Prostate gland (tissue), 2 donors: ENCODE measurements around the gene PDZD4. TPM values are rescaled to one million over a fixed set of nuclear protein-coding genes. Genes with fewer than 3 reads are reported as not detected.

Experiments used
- DNase-seq: peaks from one replicate; pipeline ENCODE4 v3.0.0-alpha.2; 2019; ENCODE audit warnings: low spot score
- H3K27ac ChIP-seq, 2 donors: fragments of 200-600 bp; sonication (generic); 2 replicates each; pipeline ENCODE4 v1.5.1; 2017 to 2019
- H3K27me3 ChIP-seq: fragments of 200-600 bp; sonication (generic); replicated peaks from 2 replicates; pipeline ENCODE4 v1.5.1; 2019; ENCODE audit not compliant: insufficient read depth
- H3K36me3 ChIP-seq, 2 donors: fragments of 200-600 bp; sonication (generic); 1 replicate in 1 of 2; 2 replicates in 1 of 2; pipeline versions ENCODE4 v1.5.1 to v1.8.1; 2017 to 2019
- H3K4me1 ChIP-seq: fragments of 200-600 bp; sonication (generic); replicated peaks from 2 replicates; pipeline ENCODE4 v1.5.1; 2019
- H3K4me3 ChIP-seq, 2 donors: fragments of 200-600 bp; sonication (generic); 2 replicates each; pipeline ENCODE4 v1.5.1; 2017 to 2019
- H3K9me3 ChIP-seq: fragments of 200-600 bp; sonication (generic); 2 replicates; pipeline ENCODE4 v1.5.1; 2017
- CTCF ChIP-seq, 4 experiments: fragments of 200-600 bp in 2 of 4; fragments of 450-650 bp in 2 of 4; sonication (generic) in 2 of 4; IDR thresholded peaks; 1 replicate in 3 of 4; 2 replicates in 1 of 4; pipeline ENCODE4 v1.5.1; 2016 to 2019; ENCODE audit warnings: antibody characterized with exemption in 4 of 4, mild to moderate bottlenecking in 2 of 4, moderate library complexity in 2 of 4
- POLR2A ChIP-seq: fragments of 450-650 bp; IDR thresholded peaks from one replicate; pipeline ENCODE4 v1.6.1; 2016; ENCODE audit warnings: antibody characterized with exemption, mild to moderate bottlenecking
- POLR2AphosphoS5 ChIP-seq: sonication (generic); formaldehyde crosslinking; IDR thresholded peaks from one replicate; pipeline ENCODE4 v1.6.1; 2017; ENCODE audit warnings: antibody characterized with exemption
- WGBS: methylation state at CpG from one replicate; pipeline ENCODE4 v1.1.5; 2018; 5-methylcytosine and 5-hydroxymethylcytosine counted together
- intact Hi-C: fragments of 100-400 bp; cut with DNase I; formaldehyde crosslinking; loops from one replicate; pipeline ENCODE4 v1.14.2; 2022
- total RNA-seq, 2 donors: library from RNA; depleted of rRNA; stranded (reverse); fragments of >200 nt; gene quantifications; one replicate each; pipeline ENCODE4 v1.1.0, GENCODE V29; 2016

PDZD4 gene
- total RNA-seq, 2 donors from 2014 or later = 7.2 to 16.8 TPM

- TF ChIP-seq CTCF (IDR thresholded peaks at IDR 0.05) = no peak
- no peak for TF ChIP-seq POLR2AphosphoS5
- no peak for TF ChIP-seq POLR2A
- 98% methylated on average over 4 of the region's 13 CpGs for WGBS
- Histone ChIP-seq H3K4me1 (no peaks in the 10 kb centered on the region), H3K36me3 (no peaks in the 10 kb centered on the region), H3K4me3 (no peak overlapping the region), H3K9me3 (no peaks in the 10 kb centered on the region), H3K27me3 (no peaks in the 10 kb centered on the region), H3K27ac (no peak overlapping the region)
- DNase-seq = no peak
- intact Hi-C loops = no loop called here
Observed at GRCh38 chrX:153867671-153868070, 37.3 kb upstream of the PDZD4 start.

GRCh38 chrX:153867139-153867538 lies 36.8 kb upstream of the PDZD4 start:
- H3K27ac ChIP-seq = no peak overlapping the region
- no peaks in the 10 kb centered on the region for H3K4me1 ChIP-seq
- no peak for DNase-seq
- no peaks in the 10 kb centered on the region for H3K9me3 ChIP-seq
- TF ChIP-seq CTCF (IDR thresholded peaks at IDR 0.05) (no peak), POLR2AphosphoS5 (no peak), POLR2A (no peak)
- WGBS = 84% methylated on average over 5 of the region's 9 CpGs
- no peak overlapping the region for H3K4me3 ChIP-seq
- intact Hi-C loops = no loop called here
- H3K27me3 ChIP-seq = no peaks in the 10 kb centered on the region
- H3K36me3 ChIP-seq = no peaks in the 10 kb centered on the region

- no peaks in the 10 kb centered on the region for H3K27me3 ChIP-seq
- WGBS = 79% methylated on average over 9 of the region's 22 CpGs
- TF ChIP-seq CTCF (IDR thresholded peaks at IDR 0.05) (no peak), POLR2A (no peak), POLR2AphosphoS5 (no peak)
Observed at GRCh38 chrX:153866302-153867019, 36.1 kb upstream of the PDZD4 start.

GRCh38 chrX:153865685-153866084 lies 35.3 kb upstream of the PDZD4 start:
- H3K27me3 ChIP-seq = no peaks in the 10 kb centered on the region
- no peak overlapping the region for H3K4me3 ChIP-seq
- H3K4me1 ChIP-seq = no peaks in the 10 kb centered on the region
- no peak for DNase-seq
- TF ChIP-seq POLR2AphosphoS5 = no peak
- TF ChIP-seq CTCF (IDR thresholded peaks at IDR 0.05) = no peak
- TF ChIP-seq POLR2A = no peak
- no peak overlapping the region for H3K27ac ChIP-seq
- WGBS = 96% methylated on average over 6 of the region's 9 CpGs
- no peaks in the 10 kb centered on the region for H3K9me3 ChIP-seq
- intact Hi-C loops = no loop called here
- no peaks in the 10 kb centered on the region for H3K36me3 ChIP-seq

More at GRCh38 chrX:153866302-153867019, 36.1 kb upstream of the PDZD4 start:
- H3K4me3 ChIP-seq = no peak overlapping the region
- H3K9me3 ChIP-seq = no peaks in the 10 kb centered on the region
- no peak for DNase-seq
- no peaks in the 10 kb centered on the region for H3K36me3 ChIP-seq
- intact Hi-C loops = no loop called here
- no peaks in the 10 kb centered on the region for H3K4me1 ChIP-seq
- H3K27ac ChIP-seq = no peak overlapping the region

- Histone ChIP-seq H3K4me1 (no peaks in the 10 kb centered on the region), H3K4me3 (no peak overlapping the region), H3K27me3 (no peaks in the 10 kb centered on the region), H3K36me3 (no peaks in the 10 kb centered on the region), H3K27ac (no peak overlapping the region), H3K9me3 (no peaks in the 10 kb centered on the region)
- intact Hi-C loops = no loop called here
- 96% methylated on average over 11 of the region's 11 CpGs for WGBS
- DNase-seq = no peak
- TF ChIP-seq POLR2AphosphoS5 = no peak
- no peak for TF ChIP-seq CTCF (IDR thresholded peaks at IDR 0.05)
- TF ChIP-seq POLR2A = no peak
Observed at GRCh38 chrX:153865321-153865580, 34.9 kb upstream of the PDZD4 start.
